Heart right ventricle (tissue), 16 donors: ENCODE results near the gene TIGAR. TPM values are rescaled to one million over a fixed set of nuclear protein-coding genes. Genes with fewer than 3 reads are reported as not detected.

Source experiments
- ATAC-seq, 8 donors: fragments of 200-7000 bp; cut with Tn5 transposase; one replicate each; pipeline ENCODE4 v1.9.1; 2020; ENCODE audit warnings: mild to moderate bottlenecking in 8 of 8, moderate library complexity in 8 of 8, moderate number of reproducible peaks in 1 of 8
- DNase-seq, 2 donors: peaks; one replicate each; pipeline ENCODE4 v3.0.0-alpha.2; 2020
- H3K27ac ChIP-seq, 10 donors: fragments of 200-600 bp; sonication (generic) in 2 of 10; one replicate each; pipeline versions ENCODE4 v1.5.0 to v1.8.0; 2020 to 2022; ENCODE audit warnings: mild to moderate bottlenecking in 3 of 10
- H3K27me3 ChIP-seq, 7 donors: fragments of 200-600 bp; one replicate each; pipeline ENCODE4 v1.8.0; 2021 to 2022; ENCODE audit warnings: mild to moderate bottlenecking in 2 of 7
- H3K36me3 ChIP-seq, 9 donors: fragments of 200-600 bp; sonication (generic) in 1 of 9; one replicate each; pipeline versions ENCODE4 v1.5.0 to v1.8.0; 2020 to 2022; ENCODE audit warnings: mild to moderate bottlenecking in 2 of 9
- H3K4me1 ChIP-seq, 9 donors: fragments of 200-600 bp; sonication (generic) in 1 of 9; one replicate each; pipeline versions ENCODE4 v1.5.0 to v1.8.0; 2020 to 2022; ENCODE audit warnings: mild to moderate bottlenecking in 4 of 9
- H3K4me3 ChIP-seq, 10 donors: fragments of 200-600 bp; sonication (generic) in 2 of 10; one replicate each; pipeline versions ENCODE4 v1.5.0 to v1.8.0; 2020 to 2022; ENCODE audit warnings: mild to moderate bottlenecking in 7 of 10, moderate library complexity in 2 of 10
- H3K9me3 ChIP-seq, 11 donors: fragments of 200-600 bp in 10 of 11; sonication (generic) in 2 of 11; one replicate each; pipeline versions ENCODE4 v1.5.0 to v1.8.0; 2013 to 2022; ENCODE audit warnings: mild to moderate bottlenecking in 2 of 11, control low read depth in 1 of 11, moderate library complexity in 1 of 11
- CTCF ChIP-seq, 9 donors: fragments of 200-600 bp; sonication (generic) in 2 of 9; IDR thresholded peaks; one replicate each; pipeline versions ENCODE4 v1.5.0 to v1.8.0; 2021 to 2022; ENCODE audit warnings: antibody characterized with exemption in 9 of 9, mild to moderate bottlenecking in 5 of 9, moderate library complexity in 1 of 9
- WGBS, 2 donors: extraction: QIAGEN DNeasy Blood & Tissue Kit; methylation state at CpG; one replicate each; pipeline ENCODE4 v1.1.7; 2013; ENCODE audit warnings: inconsistent platforms in 1 of 2; 5-methylcytosine and 5-hydroxymethylcytosine counted together
- intact Hi-C, 10 donors: fragments of 100-400 bp; cut with DNase I; formaldehyde crosslinking; loops; one replicate each; pipeline versions ENCODE4 v1.11.1 to v1.14.2; 2022
- polyA plus RNA-seq, 2 donors: library from polyadenylated mRNA; stranded (reverse); fragments of 200-250 nt; gene quantifications; one replicate each; pipeline ENCODE4 v1.2.3, GENCODE V29; 2013
- total RNA-seq, 10 donors: library from RNA; stranded (reverse); fragmentation: NEBNext Ultra II Directional in 3 of 10; extraction: Animal tissue kit (Norgen Biotek cat#: 25700) in 3 of 10; gene quantifications; one replicate each; pipeline versions ENCODE4 v1.2.1 to v1.2.4, GENCODE V29; 2021 to 2023
- donor health status: Arrhythmogenic right ventricular cardiomyopathy.
- donor health status: ischemic (EF 13 %, LVEDD 7.1; RV severe dilation, severe dysfunction).
- donor health status: healthy with polysubstance abuse.
- donor health status: DM: no; HTN: yes; CAD: no.
- donor health status: DM: no; HTN: no; CAD: no.
- donor health status: ischemic (EF 25% LVEDD 6.9; RV normal size, moderate dysfunction).
- donor health status: ischemic (EF 25% LVEDD 5.7; RV mildly dilated, moderate dysfunction).
- donor health status: healthy.
- donor health status: DM: yes; HTN: yes; CAD: no.
- donor health status: Ischemic cardiomyopathy.
- donor health status: ischemic (EF 35%, LVEDD 5.7; RV mildly dilated, moderate dysfunction).
- donor health status: nonischemic (EF 11% LVEDD 7.7; RV severe dilation, severe dysfunction).
- donor health status: DM: yes; HTN: yes; CAD: no.
- donor health status: PGD.
- donor health status: ischemic (EF 29% LVEDD 5.4; RV normal size, mild dysfunction).
- donor health status: nonischemic (EF 23%, LVEDD 6.1; RV moderate dilation, normal function).

Gene TIGAR
- total and polyA plus RNA-seq, 12 donors: 3.7 to 15.5 (median 13.1) TPM

DNA sequence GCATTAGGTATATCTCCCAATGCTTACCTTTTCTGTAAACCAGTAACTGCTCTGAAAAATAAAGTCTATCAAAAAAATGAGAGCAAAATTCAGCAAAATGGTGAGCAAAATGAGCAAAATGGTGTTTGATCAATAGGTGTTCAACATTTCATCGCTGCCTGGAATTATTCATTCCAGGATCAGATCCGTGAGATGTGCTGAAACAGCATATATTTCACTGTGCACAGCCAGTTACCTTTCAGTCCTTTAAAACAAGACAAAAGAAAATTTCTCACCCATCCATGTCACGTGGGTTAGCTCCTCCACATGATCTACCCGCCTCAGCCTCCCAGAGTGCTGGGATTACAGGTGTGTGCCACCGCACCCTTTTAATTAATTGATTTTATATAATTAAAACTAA lies 66.6 kb downstream of the TIGAR start:
- intact Hi-C loops: no loop called here
- DNase-seq (no peak), ATAC-seq (no peak)
- Histone ChIP-seq H3K9me3 (no peaks in the 10 kb centered on the region), H3K36me3 (no peaks in the 10 kb centered on the region), H3K27me3 (no peaks in the 10 kb centered on the region), H3K27ac (no peak overlapping the region), H3K4me1 (peaks cover 0 to 8% (median 5%) of the 10 kb centered on the region in 9 donors), H3K4me3 (no peak overlapping the region)
- WGBS, 2 donors: 94 to 98% methylated on average over 5 of the region's 5 CpGs
- TF ChIP-seq CTCF (IDR thresholded peaks at IDR 0.05): no peak

GRCh38 chr12:4388032-4388431 lies 67.0 kb downstream of the TIGAR start:
- ATAC-seq (no peak), DNase-seq (no peak)
- H3K9me3 ChIP-seq: no peaks in the 10 kb centered on the region

GRCh38 chr12:4388662-4389061 lies 67.6 kb downstream of the TIGAR start:
- intact Hi-C loops: no loop called here
- WGBS, 2 donors: 41 to 42% methylated on average over 2 of the region's 2 CpGs
- H3K4me1 ChIP-seq: peaks cover 0 to 16% (median 7%) of the 10 kb centered on the region in 9 donors
- H3K36me3 ChIP-seq: no peaks in the 10 kb centered on the region
- no peak for DNase-seq
- H3K27me3 ChIP-seq: peaks cover 0 to 2% (median 0%) of the 10 kb centered on the region in 7 donors
- no peak overlapping the region for H3K27ac ChIP-seq
- ATAC-seq: no peak
- no peak for TF ChIP-seq CTCF (IDR thresholded peaks at IDR 0.05)
- no peaks in the 10 kb centered on the region for H3K9me3 ChIP-seq
- H3K4me3 ChIP-seq: no peak overlapping the region

More at GRCh38 chr12:4388032-4388431, 67.0 kb downstream of the TIGAR start:
- Histone ChIP-seq H3K27me3 (no peaks in the 10 kb centered on the region), H3K4me1 (peaks cover 0 to 12% (median 7%) of the 10 kb centered on the region in 9 donors), H3K4me3 (no peak overlapping the region), H3K36me3 (no peaks in the 10 kb centered on the region), H3K27ac (no peak overlapping the region)
- intact Hi-C loops: no loop called here
- no peak for TF ChIP-seq CTCF (IDR thresholded peaks at IDR 0.05)
- 75% methylated on average over 1 of the region's 1 CpG for WGBS, 2 donors

- Histone ChIP-seq H3K9me3 (no peaks in the 10 kb centered on the region), H3K36me3 (no peaks in the 10 kb centered on the region), H3K27me3 (peaks cover 0 to 13% (median 0%) of the 10 kb centered on the region in 7 donors), H3K27ac (peak overlapping the region in 3 of 10 donors; percentile 4 to 49 (median 6)), H3K4me1 (peaks cover 0 to 16% (median 7%) of the 10 kb centered on the region in 9 donors), H3K4me3 (no peak overlapping the region)
- WGBS, 2 donors: 7 to 12% methylated on average over 15 of the region's 15 CpGs
- intact Hi-C loops: no loop called here
- TF ChIP-seq CTCF (IDR thresholded peaks at IDR 0.05): no peak
- DNase-seq (peak; percentile 21 to 59), ATAC-seq (peak; percentile 68 to 95 (median 82))
These were observed 71.3 kb downstream of the TIGAR start for GRCh38 chr12:4392223-4392742.
